Cardiac septum (tissue), 1 donor: Measurements from ENCODE around the gene LRP6. TPM values are rescaled to one million over a fixed set of nuclear protein-coding genes. Genes with fewer than 3 reads are reported as not detected.
"Not testable (repeated sequence)": the region's sequence is repeated elsewhere in the genome, so short reads cannot be mapped to it uniquely, and the experiment has no call there.

Source experiments
- DNase-seq: peaks from one replicate; pipeline ENCODE4 v3.0.0-alpha.2; 2020; ENCODE audit warnings: low spot score
- intact Hi-C: fragments of 100-400 bp; cut with DNase I; formaldehyde crosslinking; loops from one replicate; pipeline ENCODE4 v1.14.0; 2022
- total RNA-seq: library from RNA; stranded (reverse); fragmentation: NEBNext Ultra II Directional; extraction: Animal tissue kit (Norgen Biotek cat#: 25700); gene quantifications from one replicate; pipeline ENCODE4 v1.2.1, GENCODE V29; 2021
- donor health status: DM: no; HTN: no; CAD: no.

The LRP6 gene
- total RNA-seq, 1 donor from 2014 or later: 27.4 TPM

DNA sequence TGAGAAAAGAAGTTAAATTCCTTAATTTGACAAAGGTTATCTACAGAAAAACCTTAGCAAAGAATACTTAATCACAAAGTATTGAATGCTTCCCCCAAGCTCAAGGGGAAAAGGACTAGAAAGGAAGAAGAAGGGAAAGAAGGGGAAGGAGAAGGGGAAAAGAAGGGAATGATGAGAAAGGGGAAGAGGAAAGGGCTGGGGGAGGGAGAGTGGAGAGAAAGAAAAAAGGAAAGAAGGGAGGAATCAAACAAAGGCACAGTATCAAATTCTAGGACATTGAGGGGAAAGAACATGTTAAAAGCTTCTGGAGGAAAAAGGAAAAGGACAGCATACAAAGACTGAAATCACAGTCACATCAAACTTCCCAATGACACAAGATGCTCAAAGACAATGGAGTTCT lies 125.8 kb downstream of the LRP6 start:
- DNase-seq: no peak
- intact Hi-C loops: no loop called here

DNA sequence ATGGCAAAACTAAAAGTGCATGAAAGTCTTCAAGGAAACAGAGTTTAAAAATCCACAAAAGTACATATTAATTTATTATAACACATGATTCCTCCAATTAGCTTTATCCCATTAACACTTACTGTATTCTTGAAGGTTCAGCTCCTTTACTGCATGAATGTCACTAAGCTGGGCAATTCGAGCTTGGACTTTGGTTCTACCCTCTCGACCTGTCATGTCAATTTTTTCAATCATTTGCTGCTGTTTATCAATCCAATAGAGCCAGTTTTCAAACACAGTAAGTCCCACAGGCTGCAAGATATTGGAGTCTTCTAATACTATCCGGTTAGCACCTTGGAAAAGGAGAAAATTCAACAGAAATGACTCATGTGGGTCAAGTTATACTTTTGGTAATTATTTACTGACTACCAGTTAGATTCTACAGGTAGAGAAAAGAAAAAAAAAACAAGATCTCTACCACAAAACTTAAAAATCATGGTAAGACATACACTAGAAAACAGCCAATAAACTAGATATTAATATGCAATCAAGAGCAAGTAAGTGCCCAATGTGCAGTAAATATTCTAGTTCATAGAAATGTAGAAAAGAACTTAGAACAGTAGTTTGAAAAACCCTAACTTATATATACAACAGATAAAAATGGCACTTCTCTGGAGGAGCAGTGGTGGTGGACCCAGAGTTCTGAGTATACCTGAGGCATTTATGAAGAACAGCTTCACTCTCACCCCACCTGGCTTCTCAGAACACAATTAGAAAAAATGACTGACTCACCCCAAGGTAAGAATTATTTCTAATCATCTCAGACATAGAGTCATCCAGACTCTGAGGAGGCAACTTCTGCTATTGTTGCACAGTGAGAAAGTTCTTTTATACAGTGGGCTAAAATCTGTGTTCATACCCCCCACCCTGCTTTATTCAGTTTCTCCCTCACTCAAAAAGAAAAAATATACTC lies 128.4 kb downstream of the LRP6 start:
- intact Hi-C loops: no loop called here
- DNase-seq: no peak

DNA sequence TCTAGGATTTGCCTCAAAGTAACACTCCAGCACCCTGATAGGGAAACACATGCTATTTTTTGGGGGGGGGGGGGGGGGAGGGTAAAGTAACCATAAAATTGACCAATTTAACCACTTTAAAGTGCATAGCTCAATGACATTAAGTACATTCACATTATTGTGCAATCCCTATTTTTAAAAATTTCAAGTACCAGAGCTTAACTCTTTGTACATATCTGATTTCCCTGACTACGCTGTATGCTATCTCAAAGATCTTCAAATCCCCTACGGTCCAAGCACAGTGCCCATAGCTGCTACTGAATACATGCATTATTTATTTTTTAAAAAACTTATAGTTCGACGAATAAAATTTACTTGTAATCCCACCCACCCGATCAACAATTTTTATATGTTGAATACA lies 133.1 kb downstream of the LRP6 start:
- DNase-seq: no peak
- intact Hi-C loops: no loop called here

DNA sequence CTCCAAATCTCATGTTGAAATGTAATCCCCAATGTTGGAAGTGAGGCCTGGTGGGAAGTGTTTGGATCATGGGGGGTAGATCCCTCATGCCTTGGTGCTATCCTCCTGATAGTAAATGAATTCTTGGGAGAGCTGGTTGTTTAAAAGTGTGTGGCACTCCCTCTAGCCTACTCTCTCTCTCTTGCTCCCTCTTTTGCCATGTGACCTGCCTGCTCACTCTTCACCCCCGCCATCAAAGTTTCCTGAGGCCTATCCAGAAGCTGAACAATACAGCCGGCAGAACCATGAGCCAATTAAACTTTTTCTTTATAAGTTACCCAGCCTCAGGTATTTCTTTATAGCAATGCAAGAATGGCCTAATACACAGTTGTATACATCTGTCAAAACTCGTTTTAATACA lies 133.6 kb downstream of the LRP6 start:
- intact Hi-C loops: no loop called here
- no peak for DNase-seq

DNA sequence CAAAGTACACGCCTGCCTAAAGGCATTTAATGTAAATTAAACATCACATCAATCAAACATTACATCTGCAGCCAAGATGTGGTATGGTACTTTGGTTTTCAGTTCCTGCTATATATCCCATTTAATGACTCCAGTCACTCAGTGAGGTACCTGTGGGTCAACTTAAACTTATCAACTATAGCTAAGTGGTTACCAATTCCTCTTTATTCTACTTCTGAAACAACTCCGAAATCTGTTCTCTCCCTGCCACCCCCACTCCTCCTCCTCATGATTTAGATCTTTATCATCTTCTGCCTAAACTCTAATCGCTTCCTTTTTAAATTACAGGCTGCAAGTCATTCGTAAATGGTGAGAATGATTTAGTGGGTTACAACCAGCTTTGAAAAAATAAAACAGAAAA lies 138.2 kb downstream of the LRP6 start:
- intact Hi-C loops: no loop called here
- no peak for DNase-seq

DNA sequence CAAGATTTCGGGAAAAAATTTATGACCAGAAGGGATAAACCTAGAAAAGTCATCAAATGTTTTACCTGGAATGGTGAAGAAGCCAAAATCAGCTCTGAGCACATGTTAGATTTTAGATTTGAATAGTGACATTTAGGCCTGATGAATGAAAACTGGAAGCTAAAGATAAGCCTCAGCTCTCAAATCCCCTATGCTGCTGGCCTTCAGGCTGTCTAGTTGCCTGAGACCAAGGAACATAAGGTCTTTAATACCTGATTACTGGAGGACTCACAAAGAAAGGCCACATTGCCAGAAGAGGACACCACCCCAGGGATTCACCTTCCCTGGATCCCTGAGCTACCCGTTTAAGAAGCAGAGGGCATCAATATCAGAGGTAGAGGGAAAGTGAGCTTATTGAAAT lies 139.5 kb downstream of the LRP6 start:
- intact Hi-C loops: no loop called here
- no peak for DNase-seq

DNA sequence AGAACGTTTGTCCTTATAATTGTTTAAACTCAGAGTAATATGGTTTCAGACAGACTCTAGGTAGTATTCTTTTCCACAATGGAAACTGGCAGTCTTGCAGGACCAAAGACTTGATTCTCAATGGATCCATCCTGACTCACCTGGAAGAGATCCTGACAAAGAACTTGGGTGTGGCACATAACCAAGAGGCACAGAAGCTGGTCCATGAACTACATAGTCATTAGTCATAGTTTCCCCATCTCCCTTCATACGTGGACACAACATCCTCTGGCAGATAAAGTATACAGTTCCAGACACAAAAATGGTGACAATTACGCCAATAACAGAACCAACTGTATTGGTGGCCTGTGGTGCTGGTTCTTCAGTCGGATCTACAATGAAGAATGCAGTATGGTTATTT lies 140.3 kb downstream of the LRP6 start:
- intact Hi-C loops: no loop called here
- no peak for DNase-seq

DNA sequence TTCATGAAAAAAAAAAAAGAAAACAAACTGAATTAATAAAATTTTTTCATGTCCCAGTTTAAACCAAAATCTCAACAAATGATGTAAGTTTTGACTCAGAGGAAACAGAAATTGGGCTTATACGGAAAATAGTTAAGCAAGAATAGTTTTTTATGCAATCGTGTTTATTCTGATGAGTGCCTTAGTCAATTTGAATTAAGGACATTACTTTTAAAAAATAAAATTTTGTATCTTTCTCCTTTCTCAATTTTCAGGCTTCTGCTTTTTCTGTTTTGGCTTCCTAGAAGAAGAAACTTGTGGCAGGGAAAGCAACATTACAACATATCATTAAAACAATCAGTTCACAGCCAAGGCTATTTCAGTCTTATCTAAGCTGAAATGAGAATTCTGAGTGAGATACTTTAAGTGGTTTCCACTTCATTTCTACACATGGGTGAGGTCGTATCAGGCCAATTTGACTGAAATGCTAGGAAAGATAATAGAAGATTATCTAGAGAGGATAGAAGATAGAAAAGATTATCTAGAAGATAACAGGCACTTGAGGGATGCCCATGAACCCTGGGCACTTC lies 143.7 kb downstream of the LRP6 start:
- no peak for DNase-seq
- intact Hi-C loops: no loop called here

DNA sequence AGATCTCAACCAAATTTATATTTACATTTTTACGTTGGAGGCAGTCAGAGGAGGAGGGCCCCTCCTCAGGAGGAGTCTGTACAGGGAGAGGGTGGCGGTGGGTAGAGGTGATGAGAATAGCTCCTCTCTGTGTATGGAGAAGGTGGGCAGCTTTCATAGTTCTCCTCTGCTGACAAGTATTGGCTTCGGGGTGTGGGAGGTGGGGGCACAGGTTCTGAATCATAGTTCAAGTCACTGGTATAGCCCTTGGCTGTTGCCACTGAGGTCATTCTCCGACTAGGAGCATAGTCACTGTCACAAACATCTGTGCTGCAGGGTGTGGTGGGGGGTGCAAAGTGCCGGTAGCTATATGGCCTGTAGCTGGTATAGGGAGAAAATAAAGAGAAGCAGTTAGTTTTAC lies 145.8 kb downstream of the LRP6 start:
- DNase-seq: no peak
- intact Hi-C loops: no loop called here

DNA sequence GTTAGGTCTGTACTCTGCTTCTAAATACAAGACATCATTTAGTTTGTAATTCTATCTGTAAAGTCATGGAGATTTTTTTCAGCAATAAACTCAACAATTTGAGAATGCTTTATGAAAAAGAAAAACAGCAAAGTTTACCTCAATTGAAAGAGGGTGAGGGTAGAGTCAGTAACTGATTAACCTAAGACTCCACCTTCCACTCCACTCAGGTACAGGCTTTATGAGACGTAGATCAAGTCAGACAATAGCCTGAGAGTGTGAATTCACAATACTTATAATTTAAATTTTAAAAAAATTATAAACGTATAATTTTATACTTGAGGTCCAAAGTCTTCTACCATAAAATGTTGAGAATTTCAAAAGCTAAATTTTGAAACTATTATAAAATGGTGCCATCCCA lies 150.2 kb downstream of the LRP6 start:
- DNase-seq: no peak
- intact Hi-C loops: no loop called here

DNA sequence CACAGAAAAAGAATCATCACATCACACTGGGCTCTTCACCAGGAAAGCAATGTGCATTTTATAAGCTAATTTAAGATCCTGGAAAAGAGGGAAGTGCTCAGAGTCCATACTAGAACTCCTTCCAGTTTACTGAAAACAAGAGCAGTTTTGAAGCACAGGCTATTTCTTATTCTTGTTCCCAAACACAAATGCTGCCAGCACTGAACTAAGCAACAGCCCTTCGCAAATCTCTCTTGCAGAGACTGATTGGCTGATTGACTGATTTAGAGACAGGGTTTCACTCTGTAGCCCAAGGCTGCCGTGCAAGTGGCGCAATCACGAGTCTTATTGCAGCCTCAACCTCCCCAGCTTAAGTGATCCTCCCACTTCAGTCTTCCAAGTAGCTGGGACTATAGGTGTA lies 151.3 kb downstream of the LRP6 start:
- intact Hi-C loops: no loop called here
- DNase-seq: no peak

DNA sequence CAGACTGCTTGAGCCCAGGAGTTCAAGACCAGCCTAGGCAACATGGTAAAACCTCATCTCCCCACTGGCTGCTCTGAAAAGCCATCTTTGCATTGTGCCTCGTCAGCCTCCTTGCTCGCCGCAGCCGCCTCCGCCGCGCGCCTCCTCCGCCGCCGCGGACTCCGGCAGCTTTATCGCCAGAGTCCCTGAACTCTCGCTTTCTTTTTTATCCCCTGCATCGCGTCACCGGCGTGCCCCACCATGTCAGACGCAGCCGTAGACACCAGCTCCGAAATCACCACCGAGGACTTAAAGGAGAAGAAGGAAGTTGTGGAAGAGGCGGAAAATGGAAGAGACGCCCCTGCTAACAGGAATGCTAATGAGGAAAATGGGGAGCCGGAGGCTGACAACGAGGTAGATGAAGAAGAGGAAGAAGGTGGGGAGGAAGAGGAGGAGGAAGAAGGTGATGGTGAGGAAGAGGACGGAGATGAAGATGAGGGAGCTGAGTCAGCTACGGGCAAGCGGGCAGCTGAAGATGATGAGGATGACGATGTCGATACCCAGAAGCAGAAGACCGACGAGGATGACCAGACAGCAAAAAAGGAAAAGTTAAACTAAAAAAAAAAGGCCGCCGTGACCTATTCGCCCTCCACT lies 155.8 kb downstream of the LRP6 start:
- DNase-seq, intact Hi-C loops: not testable (repeated sequence)

DNA sequence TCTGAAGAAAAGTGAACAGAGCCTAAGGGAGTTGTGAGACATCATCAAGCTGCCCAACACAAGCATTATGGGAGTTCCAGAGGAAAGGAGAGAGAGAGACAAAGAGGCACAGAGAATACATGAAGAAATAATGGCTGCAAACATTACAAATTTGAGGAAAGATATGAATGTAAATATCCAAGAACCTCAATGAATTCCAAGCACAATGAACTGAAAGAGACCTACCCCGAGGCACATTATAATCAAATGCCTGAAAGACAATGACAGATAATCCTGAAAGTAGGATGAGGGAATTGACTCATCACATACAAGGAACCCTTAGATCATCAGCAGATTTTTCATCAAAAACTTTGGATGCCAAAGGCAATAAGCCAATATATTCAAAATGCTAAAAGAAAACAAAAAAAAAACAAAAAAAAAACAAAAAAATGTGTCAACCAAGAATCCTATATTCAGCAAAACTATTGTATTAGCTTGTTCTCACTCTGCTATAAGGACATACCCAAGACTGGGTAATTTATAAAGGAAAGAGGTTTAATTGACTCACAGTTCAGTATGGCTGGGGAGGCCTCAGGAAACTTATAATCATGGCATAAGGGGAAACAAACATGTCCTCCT lies 158.3 kb downstream of the LRP6 start:
- intact Hi-C loops: no loop called here
- DNase-seq: no peak

DNA sequence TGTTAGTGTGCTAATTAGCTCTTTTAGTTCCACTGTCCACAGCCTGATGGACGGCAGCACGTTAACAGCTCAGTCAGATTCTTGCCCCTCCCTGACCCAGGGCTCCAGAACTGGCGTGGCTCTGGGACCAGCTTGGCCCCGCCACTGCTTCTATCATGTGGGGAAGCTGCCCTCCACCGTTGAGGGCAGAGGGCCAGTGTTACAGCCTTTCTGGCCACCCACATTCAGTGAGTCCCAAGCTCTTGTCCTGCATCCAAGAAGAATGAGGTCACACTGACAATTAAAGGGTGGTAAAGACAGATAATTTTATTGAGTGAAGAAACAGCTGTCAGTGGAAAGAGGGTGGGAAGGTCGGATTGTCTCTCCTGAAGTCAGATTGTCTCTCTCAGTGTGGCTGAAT lies 159.2 kb downstream of the LRP6 start:
- intact Hi-C loops: no loop called here
- DNase-seq: no peak

DNA sequence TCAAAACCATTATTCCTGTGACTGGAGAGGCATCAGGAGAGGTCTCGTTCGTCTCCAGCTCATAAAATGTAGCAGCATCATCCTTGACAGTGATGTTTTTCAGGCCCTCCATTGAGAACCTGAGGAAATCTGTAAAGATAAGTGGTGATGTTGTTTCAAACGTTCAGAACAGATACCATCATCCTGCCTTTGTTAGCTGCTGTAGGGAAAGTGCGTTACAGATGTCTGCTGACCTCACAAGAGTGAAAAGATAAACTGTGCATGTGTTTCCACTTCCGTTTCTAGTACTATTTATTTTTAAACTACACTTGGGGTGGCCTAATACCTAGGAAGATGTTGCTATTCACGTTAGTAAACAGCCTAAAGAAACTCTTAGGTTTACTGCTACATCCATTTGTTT lies 167.7 kb downstream of the LRP6 start:
- DNase-seq: no peak
- intact Hi-C loops: no loop called here

DNA sequence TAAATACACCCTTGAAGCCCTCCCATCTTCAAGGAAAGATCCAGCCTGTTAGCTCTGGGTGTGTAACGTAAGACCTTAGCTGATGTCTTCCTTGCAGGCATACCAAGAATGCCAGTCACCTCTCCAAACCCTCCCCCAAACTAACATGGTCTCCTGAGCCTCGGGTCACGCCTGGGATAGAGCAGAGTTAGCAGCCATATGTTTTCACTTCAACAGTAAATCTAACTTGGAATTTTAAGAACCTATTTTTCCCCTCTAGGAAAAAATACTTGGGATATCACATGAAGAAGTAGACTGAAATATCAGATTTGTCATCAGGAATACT lies 168.2 kb downstream of the LRP6 start:
- no peak for DNase-seq
- intact Hi-C loops: no loop called here

DNA sequence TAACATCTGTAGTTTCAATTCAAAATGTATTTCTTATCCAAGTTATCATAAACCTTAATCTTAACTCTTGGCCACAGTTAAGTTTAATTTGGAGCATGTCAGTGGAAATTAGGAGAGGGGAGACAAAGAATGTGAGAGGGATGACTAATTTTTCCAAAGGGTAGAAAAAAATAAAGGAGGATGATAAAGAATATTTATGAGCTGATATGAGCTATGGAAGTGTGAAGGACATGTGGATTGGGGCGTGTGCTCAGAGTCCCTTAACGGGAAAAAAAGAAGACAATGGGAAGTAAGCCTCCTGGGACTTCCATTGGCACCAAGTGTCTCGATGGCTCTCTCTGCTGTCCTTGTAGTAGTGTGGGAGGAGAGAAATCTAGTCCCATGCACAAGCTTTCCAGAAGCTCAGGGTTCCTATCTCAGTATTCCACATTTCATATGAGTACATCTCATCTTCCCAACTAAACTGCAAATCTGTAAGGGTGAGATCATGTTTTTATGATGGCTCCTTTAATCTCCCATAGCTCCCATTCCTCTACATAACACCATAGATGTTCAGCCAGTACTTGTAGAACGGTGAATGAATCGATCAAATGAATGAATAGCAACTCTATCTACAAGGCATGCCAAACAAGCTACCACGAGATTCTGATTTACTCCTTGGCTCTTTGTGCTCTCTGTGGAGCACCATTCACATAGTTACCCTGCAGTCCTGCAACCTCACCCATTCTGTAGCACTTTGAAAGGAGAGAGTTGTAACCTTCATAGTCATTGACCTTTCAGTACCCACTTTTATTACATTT lies 168.8 kb downstream of the LRP6 start:
- intact Hi-C loops: no loop called here
- no peak for DNase-seq

DNA sequence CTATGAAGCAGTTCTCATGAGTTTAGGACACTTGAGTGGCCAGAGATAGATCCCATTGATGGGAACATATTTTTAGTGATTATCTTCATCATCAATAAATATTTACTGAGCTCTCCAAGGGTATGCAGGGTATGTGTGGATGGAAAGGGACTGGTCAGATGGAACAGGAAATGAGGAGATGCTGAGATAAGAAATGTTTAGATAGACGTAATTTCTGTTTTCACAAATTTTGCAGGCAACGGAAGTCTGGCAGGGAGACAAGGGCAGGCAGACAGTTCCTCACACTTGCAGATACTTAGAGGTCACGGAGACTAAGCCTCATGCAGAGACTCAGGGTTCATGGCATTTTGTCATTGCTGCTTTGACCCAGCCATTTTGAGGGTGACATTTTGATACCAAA lies 171.8 kb downstream of the LRP6 start:
- no peak for DNase-seq
- intact Hi-C loops: no loop called here

DNA sequence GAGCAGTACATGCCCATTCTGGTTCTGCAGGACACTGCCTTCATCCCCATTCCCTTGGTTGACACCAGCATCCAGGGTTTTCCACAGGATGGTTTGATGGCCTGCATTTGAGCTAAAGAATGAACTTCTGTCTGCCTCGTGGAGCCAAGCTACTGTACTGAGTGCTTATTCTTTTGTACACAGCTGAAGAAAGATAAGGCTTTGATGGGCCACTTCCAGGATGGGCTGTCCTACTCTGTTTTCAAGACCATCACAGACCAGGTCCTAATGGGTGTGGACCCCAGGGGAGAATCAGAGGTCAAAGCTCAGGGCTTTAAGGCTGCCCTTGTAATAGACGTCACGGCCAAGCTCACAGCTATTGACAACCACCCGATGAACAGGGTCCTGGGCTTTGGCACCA lies 172.4 kb downstream of the LRP6 start:
- no peak for DNase-seq
- intact Hi-C loops: no loop called here
